OCI-LY1 (cell line): ENCODE data around the gene NUTM2F.
"Not testable (repeated sequence)": the region's sequence is repeated elsewhere in the genome, so short reads cannot be mapped to it uniquely, and the experiment has no call there.

ENCODE experiments used
- H2AFZ ChIP-seq: fragments of 200-600 bp; sonication (generic), shearing (Covaris generic); 2 replicates; pipeline ENCODE4 v1.6.0; 2014; ENCODE audit warnings: antibody characterized with exemption, mild to moderate bottlenecking, low read length
- H3F3A ChIP-seq: fragments of 200-600 bp; sonication (generic), shearing (Covaris generic); 2 replicates; pipeline ENCODE4 v1.6.0; 2014; ENCODE audit warnings: mild to moderate bottlenecking, antibody characterized with exemption, low read length, moderate library complexity; ENCODE audit not compliant: insufficient read depth
- H3K27ac ChIP-seq: fragments of 200-600 bp; sonication (generic); 2 replicates; pipeline ENCODE4 v1.5.1; 2014; ENCODE audit warnings: low read length, mixed run types, mild to moderate bottlenecking, low read depth; ENCODE audit not compliant: poor library complexity, severe bottlenecking
- H3K27me3 ChIP-seq: fragments of 200-600 bp; sonication (generic); 2 replicates; pipeline ENCODE4 v1.6.0; 2014; ENCODE audit warnings: antibody characterized with exemption, mild to moderate bottlenecking, low read length, moderate library complexity; ENCODE audit not compliant: insufficient read depth
- H3K36me3 ChIP-seq: fragments of 200-600 bp; sonication (generic); 2 replicates; pipeline ENCODE4 v1.6.1; 2014; ENCODE audit warnings: mild to moderate bottlenecking, antibody characterized with exemption, low read length, moderate library complexity, mixed read lengths; ENCODE audit not compliant: insufficient read depth
- H3K4me1 ChIP-seq: fragments of 200-600 bp; sonication (generic); 2 replicates; pipeline ENCODE4 v1.5.1; 2014; ENCODE audit warnings: mild to moderate bottlenecking, low read length, moderate library complexity; ENCODE audit not compliant: insufficient read depth, severe bottlenecking
- H3K4me2 ChIP-seq: fragments of 200-600 bp; sonication (generic), shearing (Covaris generic); 2 replicates; pipeline ENCODE4 v1.6.1; 2014; ENCODE audit warnings: low read length
- H3K4me3 ChIP-seq: fragments of 200-600 bp; sonication (generic); 2 replicates; pipeline ENCODE4 v1.5.1; 2014; ENCODE audit warnings: low read length, low read depth, mild to moderate bottlenecking, mixed read lengths; ENCODE audit not compliant: poor library complexity, severe bottlenecking
- H3K79me2 ChIP-seq: fragments of 200-600 bp; shearing (Covaris generic); 2 replicates; pipeline ENCODE4 v1.6.1; 2016; ENCODE audit warnings: mixed run types, low read length, mixed read lengths; ENCODE audit not compliant: insufficient read depth
- H3K9ac ChIP-seq: fragments of 200-600 bp; sonication (generic), shearing (Covaris generic); 2 replicates; pipeline ENCODE4 v1.6.1; 2014; ENCODE audit warnings: mild to moderate bottlenecking, low read length, mixed read lengths
- H3K9me2 ChIP-seq: fragments of 200-600 bp; sonication (generic), shearing (Covaris generic); 2 replicates; pipeline ENCODE4 v1.6.1; 2014; ENCODE audit warnings: low read depth, mild to moderate bottlenecking, low read length, mixed read lengths
- H3K9me3 ChIP-seq: fragments of 200-600 bp; shearing (Covaris generic); 2 replicates; pipeline ENCODE4 v1.6.1; 2014; ENCODE audit warnings: low read length, mixed read lengths
- H4K20me1 ChIP-seq: fragments of 200-600 bp; sonication (generic), shearing (Covaris generic); 2 replicates; pipeline ENCODE4 v1.6.0; 2016; ENCODE audit warnings: mild to moderate bottlenecking, low read length; ENCODE audit not compliant: insufficient read depth
- CTCF ChIP-seq: fragments of 200-600 bp; sonication (generic), shearing (Covaris generic); IDR thresholded peaks from 2 replicates; pipeline ENCODE4 v1.5.1; 2017; ENCODE audit warnings: mild to moderate bottlenecking, antibody characterized with exemption, low read length, moderate library complexity, mixed read lengths
- EZH2 ChIP-seq: fragments of 200-600 bp; sonication (generic), shearing (Covaris generic); IDR thresholded peaks from 2 replicates; pipeline ENCODE4 v1.8.0; 2017; ENCODE audit warnings: borderline replicate concordance, mixed run types, mild to moderate bottlenecking, antibody characterized with exemption, low read length, moderate library complexity, mixed read lengths

NUTM2F gene

DNA sequence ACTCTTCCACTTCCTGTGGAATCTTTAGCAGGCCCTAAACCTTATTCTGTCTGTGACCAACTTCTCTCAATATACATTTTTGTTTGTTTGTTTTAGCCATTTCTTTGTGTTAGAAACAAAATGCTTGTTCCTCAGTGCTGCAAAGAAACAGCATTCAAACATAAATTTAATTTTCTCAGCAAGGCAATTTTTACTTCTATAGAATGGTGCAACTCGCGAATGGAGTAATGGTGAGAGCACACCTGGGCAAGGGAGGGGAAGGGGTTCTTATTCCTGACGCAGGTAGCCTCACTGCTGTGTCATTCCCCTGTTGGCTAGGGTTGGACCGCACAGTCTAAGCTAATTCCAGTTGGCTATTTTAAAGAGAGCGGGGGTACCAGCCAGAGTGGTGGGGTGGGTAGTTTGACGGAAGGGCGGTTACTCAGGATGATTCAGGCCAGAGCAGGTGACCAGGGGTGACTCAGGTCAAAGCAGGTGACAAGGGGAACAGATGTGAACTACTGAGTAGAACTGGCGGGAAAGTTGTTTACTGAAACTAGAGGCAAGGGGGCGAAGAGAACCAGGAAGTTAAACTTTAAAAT, 47.9 kb downstream of the NUTM2F start:
- no peak overlapping the region for H2AFZ ChIP-seq
- no peak overlapping the region for H3K4me3 ChIP-seq
- TF ChIP-seq EZH2 (no peak), CTCF (no peak)
- H4K20me1 ChIP-seq: no peaks in the 10 kb centered on the region
- no peaks in the 10 kb centered on the region for H3K4me1 ChIP-seq
- H3K9ac ChIP-seq: no peak overlapping the region
- H3K9me2 ChIP-seq: no peaks in the 10 kb centered on the region
- H3K27me3 ChIP-seq: no peaks in the 10 kb centered on the region
- H3K4me2 ChIP-seq: no peak overlapping the region
- peaks cover 5% of the 10 kb centered on the region; the same call in 1 of the 2 replicates for H3K9me3 ChIP-seq
- no peaks in the 10 kb centered on the region for H3K79me2 ChIP-seq
- no peaks in the 10 kb centered on the region for H3F3A ChIP-seq
- H3K27ac ChIP-seq: no peak overlapping the region
- H3K36me3 ChIP-seq: peaks cover 60% of the 10 kb centered on the region

DNA sequence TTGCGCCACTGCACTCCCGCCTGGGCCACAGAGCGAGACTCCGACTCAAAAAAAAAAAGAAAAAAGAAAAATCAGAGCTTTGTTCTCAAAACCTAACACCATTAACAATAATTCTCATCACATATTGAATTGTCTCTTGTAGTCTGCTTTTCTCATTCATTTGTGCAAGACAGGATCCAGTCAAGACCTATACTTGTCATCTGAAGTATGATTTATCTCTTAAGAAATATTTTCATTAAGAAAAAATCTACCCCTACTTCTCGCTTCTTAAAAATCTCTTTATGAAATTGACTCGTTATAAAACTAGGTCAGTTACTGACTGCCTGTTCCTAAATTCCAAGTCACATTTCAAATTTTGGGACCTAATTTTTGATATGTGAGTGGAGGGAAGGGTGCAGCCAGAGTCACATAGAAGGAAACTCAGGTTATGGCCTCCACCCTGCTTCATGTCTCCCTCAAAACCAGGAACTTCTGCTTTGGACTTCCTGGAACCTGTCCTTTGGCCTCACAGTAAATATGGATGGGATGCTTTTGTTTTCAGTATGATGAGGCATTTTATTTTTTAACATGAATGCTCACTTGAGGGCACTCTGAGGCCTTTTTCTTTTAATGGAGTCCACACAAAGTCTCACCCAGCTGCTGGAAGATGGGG, 50.4 kb downstream of the NUTM2F start:
- Histone ChIP-seq H3K4me3 (no peak overlapping the region), H3K27me3 (no peaks in the 10 kb centered on the region), H3K9me2 (no peaks in the 10 kb centered on the region), H4K20me1 (no peaks in the 10 kb centered on the region), H3K4me2 (no peak overlapping the region), H3K9ac (no peak overlapping the region), H3F3A (no peaks in the 10 kb centered on the region), H3K36me3 (peaks cover 56% of the 10 kb centered on the region), H2AFZ (no peak overlapping the region), H3K9me3 (peaks cover 7% of the 10 kb centered on the region; the same call in 1 of the 2 replicates), H3K4me1 (no peaks in the 10 kb centered on the region), H3K79me2 (no peaks in the 10 kb centered on the region), H3K27ac (no peak overlapping the region)
- TF ChIP-seq CTCF (no peak), EZH2 (no peak)

GRCh38 chr9:94277029-94277428, 51.4 kb downstream of the NUTM2F start:
- H3K4me2 ChIP-seq, H4K20me1 ChIP-seq, H3K9ac ChIP-seq, H3K79me2 ChIP-seq, H3K9me3 ChIP-seq, H3K27ac ChIP-seq, H3F3A ChIP-seq, H3K4me1 ChIP-seq, H3K9me2 ChIP-seq, H3K27me3 ChIP-seq, H3K4me3 ChIP-seq, H2AFZ ChIP-seq: not testable (repeated sequence)
- peaks cover 46% of the 10 kb centered on the region for H3K36me3 ChIP-seq

- peaks cover 11% of the 10 kb centered on the region; the same call in 1 of the 2 replicates for H3K79me2 ChIP-seq
- no peak overlapping the region for H3K9ac ChIP-seq
- H3K9me3 ChIP-seq: peaks cover 11% of the 10 kb centered on the region
- H3F3A ChIP-seq: no peaks in the 10 kb centered on the region
- no peaks in the 10 kb centered on the region for H3K4me1 ChIP-seq
- no peaks in the 10 kb centered on the region for H3K9me2 ChIP-seq
- H3K36me3 ChIP-seq: peaks cover 24% of the 10 kb centered on the region
- no peak overlapping the region for H3K27ac ChIP-seq
- no peak overlapping the region for H2AFZ ChIP-seq
- H3K4me3 ChIP-seq: no peak overlapping the region
- H4K20me1 ChIP-seq: no peaks in the 10 kb centered on the region
- TF ChIP-seq CTCF: no peak
- no peak for TF ChIP-seq EZH2
- no peak overlapping the region for H3K4me2 ChIP-seq
- no peaks in the 10 kb centered on the region for H3K27me3 ChIP-seq
Measured at GRCh38 chr9:94270009-94270408, 58.4 kb downstream of the NUTM2F start.
